ENCODE data around the gene INTS3. TPM values are rescaled to one million over a fixed set of nuclear protein-coding genes. Genes with fewer than 3 reads are reported as not detected.

Gene INTS3
- total and polyA plus RNA-seq, 2 of the 8 experiments (the other 6 are each of a cell fraction or from before 2014, with no cell fraction given): 66.8 to 93.2 TPM

- H3K9me3 ChIP-seq (ENCODE audit: insufficient read depth in 2 of 2, low read depth in 1 of 2, low read length in 1 of 2): no peaks in the 10 kb centered on the region
- H3K4me2 ChIP-seq (ENCODE audit: insufficient read depth in 1 of 2, low read depth in 2 of 2, low read length in 2 of 2): peak overlapping the region; percentile 82 to 97
- H3K4ac ChIP-seq (replicated peaks; ENCODE audit: insufficient read length, low read depth, low read length): peak overlapping the region; percentile 94
- H3K23ac ChIP-seq (ENCODE audit: insufficient read length): no peak overlapping the region
- peak overlapping the region; percentile 98; the same call in 1 of the 2 replicates for H2BK12ac ChIP-seq (ENCODE audit: low read depth, low read length)
- peak overlapping the region; percentile 76 for H4K8ac ChIP-seq (ENCODE audit: extremely low read depth, insufficient read depth, low read length)
- no peak overlapping the region for H3K14ac ChIP-seq (ENCODE audit: insufficient read length)
- H3K9ac ChIP-seq (replicated peaks in 1 of 4; ENCODE audit: extremely low read depth in 1 of 4, low read depth in 3 of 4, low read length in 3 of 4): peak overlapping the region in 2 of 4 experiments; percentile 36 to 38; a peak in 3 of 7 replicates
- peak overlapping the region; percentile 62 for H3K56ac ChIP-seq (replicated peaks; ENCODE audit: insufficient read length, low read depth, low read length)
- H3K27ac ChIP-seq (ENCODE audit: low read depth, low read length): no peak overlapping the region
- peak overlapping the region; percentile 93 for H4K91ac ChIP-seq (replicated peaks; ENCODE audit: insufficient read length, low read length)
- peak overlapping the region; percentile 80; the same call in 1 of the 2 replicates for H2BK5ac ChIP-seq (ENCODE audit: low read depth, low read length)
- H2AK5ac ChIP-seq (ENCODE audit: low read depth, low read length): no peak overlapping the region
- no peaks in the 10 kb centered on the region for H4K20me1 ChIP-seq (replicated peaks in 1 of 2; ENCODE audit: control insufficient read depth in 1 of 2, insufficient read depth in 2 of 2, low read length in 2 of 2)
- peak overlapping the region; percentile 90 for H3K18ac ChIP-seq (ENCODE audit: extremely low read depth, low read length)
- 1% methylated on average over 56 of the region's 73 CpGs; no CpG with 5 or more reads in 1 of the 2 experiments for WGBS, 2 experiments (ENCODE audit: extremely low coverage in 1 of 2, insufficient coverage in 1 of 2, insufficient read length in 1 of 2, insufficient replicate concordance in 2 of 2, low coverage in 1 of 2, low lambda C conversion rate in 2 of 2, missing lambda C conversion rate in 1 of 2)
- no peak overlapping the region for H4K5ac ChIP-seq (ENCODE audit: insufficient read length, low read depth, low read length)
- no peak overlapping the region for H2BK20ac ChIP-seq (ENCODE audit: low read length)
- H2BK120ac ChIP-seq (replicated peaks; ENCODE audit: low read depth, low read length): peak overlapping the region; percentile 45
- ChIA-PET CTCF (ENCODE audit: partially characterized antibody) (interaction anchor here (0.6 to 14.0 kb wide), 14 partner anchors 8 to 495 kb away, joined by 3 to 190 read pairs (median 4); no protein-coding TSS in a partner anchor), POLR2A (ENCODE audit: partially characterized antibody) (interaction anchor here (0.6 to 4.0 kb wide), 15 partner anchors 17 to 312 kb away, joined by 3 to 17 read pairs (median 5); partner anchors contain the start of genes CHTOP, CREB3L4, INTS3 and RPS27)
- peak overlapping the region; percentile 38 to 76 (median 69) for H3K4me3 ChIP-seq (ENCODE audit: extremely low read depth in 1 of 4, insufficient read depth in 2 of 4, low read depth in 3 of 4, low read length in 4 of 4)
- peak overlapping the region; percentile 92; the same call in 1 of the 2 replicates for H2BK15ac ChIP-seq (ENCODE audit: low read length)
- DNase-seq (ENCODE audit: low read depth in 1 of 2, low spot score in 2 of 2) (peak in 1 of 2 experiments; percentile 68), FAIRE-seq (no peak)
- peaks cover 0 to 21% (median 9%) of the 10 kb centered on the region in 4 experiments; a peak in 5 of 7 replicates for H3K27me3 ChIP-seq (replicated peaks in 1 of 4; ENCODE audit: control insufficient read depth in 3 of 4, extremely low read depth in 1 of 4, insufficient read depth in 3 of 4, low read length in 3 of 4)
- no peaks in the 10 kb centered on the region for H3K36me3 ChIP-seq (ENCODE audit: control insufficient read depth in 2 of 4, insufficient read depth in 4 of 4, low read length in 3 of 4)
- H3K79me2 ChIP-seq (ENCODE audit: control insufficient read depth in 1 of 2, insufficient read depth in 2 of 2, low read length in 2 of 2): no peaks in the 10 kb centered on the region
- 0 out of 2 replicates have a peak overlapping the region, but pooled peaks have one; percentile 36 for H2AFZ ChIP-seq (ENCODE audit: low read length)
- H3K23me2 ChIP-seq (ENCODE audit: low read depth, low read length): peaks cover 26% of the 10 kb centered on the region
- no peaks in the 10 kb centered on the region for H3K79me1 ChIP-seq (ENCODE audit: low read depth, low read length)
- H3K4me1 ChIP-seq (replicated peaks in 1 of 4; ENCODE audit: control insufficient read depth in 3 of 4, insufficient read depth in 4 of 4, low read length in 3 of 4): peaks cover 3 to 9% (median 6%) of the 10 kb centered on the region in 4 experiments; a peak in 6 of 7 replicates
- TF ChIP-seq USF2 (IDR thresholded peaks at IDR 0.05; ENCODE audit: low read length): no peak
- TF ChIP-seq SAP30 (IDR thresholded peaks at IDR 0.05; ENCODE audit: insufficient read depth, insufficient replicate concordance, low read length): no peak
- peak; percentile 35 for TF ChIP-seq MAX (IDR thresholded peaks at IDR 0.05)
- TF ChIP-seq SP2 (IDR thresholded peaks at IDR 0.05; ENCODE audit: low read length): no peak
- peak; percentile 53 for TF ChIP-seq ASH2L (IDR thresholded peaks at IDR 0.05; ENCODE audit: low read length)
- TF ChIP-seq SIN3A (conservative IDR thresholded peaks at IDR 0.05 in 1 of 2, IDR thresholded peaks at IDR 0.05 in 1 of 2; ENCODE audit: low read depth in 1 of 2, low read length in 2 of 2): peak; percentile 18 to 47; a peak in 1 of 4 replicates
- no peak for TF ChIP-seq NRF1 (IDR thresholded peaks at IDR 0.05; ENCODE audit: low read depth, low read length)
- peak; percentile 64 for TF ChIP-seq EZH2 (IDR thresholded peaks at IDR 0.05; ENCODE audit: low read depth, low read length, severe bottlenecking)
- TF ChIP-seq GTF2F1 (IDR thresholded peaks at IDR 0.05; ENCODE audit: borderline replicate concordance, low read depth, low read length): no peak
Measured at GRCh38 chr1:153679337-153680119, 48.3 kb upstream of the INTS3 start.

Measured in H1 (cell line).